Liver (tissue), 9 donors: Measurements from ENCODE around the gene MGAT4C. TPM values are rescaled to one million over a fixed set of nuclear protein-coding genes. Genes with fewer than 3 reads are reported as not detected.

Experiments used
- DNase-seq: peaks from one replicate; pipeline ENCODE4 v3.0.0-alpha.2; 2017; ENCODE audit warnings: low spot score
- H3K27ac ChIP-seq, 2 donors: one replicate each; pipeline ENCODE4 v1.7.0; 2013; ENCODE audit warnings: inconsistent platforms in 2 of 2, low read length in 2 of 2, control low read depth in 1 of 2, low read depth in 1 of 2, mild to moderate bottlenecking in 1 of 2
- H3K27me3 ChIP-seq, 4 donors: one replicate each; pipeline versions ENCODE4 v1.6.1 to v1.7.0; 2013; ENCODE audit warnings: low read length in 3 of 4, inconsistent platforms in 1 of 4, mild to moderate bottlenecking in 1 of 4, moderate library complexity in 1 of 4; ENCODE audit not compliant: control insufficient read depth in 4 of 4, insufficient read depth in 4 of 4
- H3K36me3 ChIP-seq, 4 donors: one replicate each; pipeline versions ENCODE4 v1.6.1 to v1.7.0; 2013; ENCODE audit warnings: low read length in 3 of 4, mild to moderate bottlenecking in 3 of 4, low read depth in 1 of 4, moderate library complexity in 1 of 4; ENCODE audit not compliant: control insufficient read depth in 4 of 4, insufficient read depth in 3 of 4
- H3K4me1 ChIP-seq, 4 donors: one replicate each; pipeline versions ENCODE4 v1.6.1 to v1.7.0; 2013; ENCODE audit warnings: low read length in 3 of 4, mild to moderate bottlenecking in 3 of 4, moderate library complexity in 1 of 4; ENCODE audit not compliant: control insufficient read depth in 4 of 4, insufficient read depth in 4 of 4
- H3K4me3 ChIP-seq, 3 donors: one replicate each; pipeline versions ENCODE4 v1.6.1 to v1.7.0; 2013; ENCODE audit warnings: low read length in 3 of 3, control low read depth in 1 of 3, low read depth in 1 of 3, mild to moderate bottlenecking in 1 of 3
- H3K9ac ChIP-seq, 2 donors: one replicate each; pipeline ENCODE4 v1.7.0; 2013; ENCODE audit warnings: low read length in 2 of 2, mild to moderate bottlenecking in 2 of 2, moderate library complexity in 2 of 2, control low read depth in 1 of 2, low read depth in 1 of 2
- H3K9me3 ChIP-seq, 4 donors: one replicate each; pipeline versions ENCODE4 v1.6.1 to v1.7.0; 2013; ENCODE audit warnings: low read length in 3 of 4; ENCODE audit not compliant: control insufficient read depth in 4 of 4
- EGR1 ChIP-seq, 2 donors: IDR thresholded peaks; 2 replicates each; pipeline ENCODE4 v1.6.1; 2016 to 2018; ENCODE audit warnings: antibody characterized with exemption in 2 of 2, low read depth in 2 of 2
- FOXA1 ChIP-seq: IDR thresholded peaks from 2 replicates; pipeline ENCODE4 v1.6.1; 2016; ENCODE audit warnings: antibody characterized with exemption
- FOXA2 ChIP-seq: IDR thresholded peaks from 2 replicates; pipeline ENCODE4 v1.6.1; 2016; ENCODE audit warnings: antibody characterized with exemption
- GABPA ChIP-seq, 2 donors: IDR thresholded peaks in 1 of 2; conservative IDR thresholded peaks in 1 of 2; 2 replicates each; pipeline ENCODE4 v1.6.1; 2016; ENCODE audit warnings: antibody characterized with exemption in 2 of 2, mild to moderate bottlenecking in 1 of 2, moderate library complexity in 1 of 2
- HNF4A ChIP-seq, 2 donors: conservative IDR thresholded peaks; 2 replicates each; pipeline ENCODE4 v1.6.1; 2016; ENCODE audit warnings: antibody characterized with exemption in 2 of 2, mild to moderate bottlenecking in 2 of 2
- HNF4G ChIP-seq: IDR thresholded peaks from 2 replicates; pipeline ENCODE4 v1.6.1; 2016; ENCODE audit warnings: antibody characterized with exemption
- JUND ChIP-seq, 2 donors: IDR thresholded peaks; 2 replicates each; pipeline ENCODE4 v1.6.1; 2016; ENCODE audit warnings: antibody characterized with exemption in 2 of 2
- NR2F2 ChIP-seq: IDR thresholded peaks from 2 replicates; pipeline ENCODE4 v1.6.1; 2016; ENCODE audit warnings: antibody characterized with exemption
- RAD21 ChIP-seq, 2 donors: IDR thresholded peaks; 2 replicates each; pipeline ENCODE4 v1.6.1; 2016; ENCODE audit warnings: antibody characterized with exemption in 2 of 2, mild to moderate bottlenecking in 2 of 2
- RXRA ChIP-seq, 2 donors: IDR thresholded peaks; 2 replicates each; pipeline ENCODE4 v1.6.1; 2017 to 2018; ENCODE audit warnings: antibody characterized with exemption in 2 of 2, mild to moderate bottlenecking in 1 of 2
- SP1 ChIP-seq: IDR thresholded peaks from 2 replicates; pipeline ENCODE4 v1.6.1; 2018; ENCODE audit warnings: antibody characterized with exemption, mild to moderate bottlenecking
- TAF1 ChIP-seq: conservative IDR thresholded peaks from 2 replicates; pipeline ENCODE4 v1.6.1; 2016; ENCODE audit warnings: antibody characterized with exemption, mild to moderate bottlenecking
- YY1 ChIP-seq: IDR thresholded peaks from 2 replicates; pipeline ENCODE4 v1.6.1; 2016; ENCODE audit warnings: antibody characterized with exemption, mild to moderate bottlenecking
- WGBS: extraction: QIAGEN DNeasy Blood & Tissue Kit; methylation state at CpG from one replicate; pipeline ENCODE4 v1.1.7; 2013; 5-methylcytosine and 5-hydroxymethylcytosine counted together
- polyA plus RNA-seq, 2 donors: library from polyadenylated mRNA; stranded (reverse) in 1 of 2; unstranded in 1 of 2; fragments of 200-250 nt in 1 of 2; fragments of >200 nt in 1 of 2; fragmentation: Nextera tagmentation in 1 of 2; extraction: Ambion mirVana in 1 of 2; gene quantifications; one replicate each; pipeline versions ENCODE4 v1.2.1 to v1.2.3, GENCODE V29; 2013 to 2015
- total RNA-seq, 2 donors: library from RNA; depleted of rRNA; stranded (reverse); fragments of >200 nt; gene quantifications; one replicate each; pipeline ENCODE4 v1.2.3, GENCODE V29; 2014
- TF ChIP-seq, protein P1 (sequence below): IDR thresholded peaks from 2 replicates; pipeline ENCODE4 v1.6.1; 2016; ENCODE audit warnings: antibody characterized with exemption
- TF ChIP-seq, protein P2 (sequence below): IDR thresholded peaks from 2 replicates; pipeline ENCODE4 v1.6.1; 2016; ENCODE audit warnings: antibody characterized with exemption
- TF ChIP-seq, protein P3 (sequence below): fragments of 150-350 bp; IDR thresholded peaks from 2 replicates; pipeline ENCODE4 v1.5.1; 2017; ENCODE audit warnings: improper control_type of control experiment, low read depth, low read length; ENCODE audit not compliant: missing input control
- TF ChIP-seq, protein P4 (sequence below): IDR thresholded peaks from 2 replicates; pipeline ENCODE4 v1.6.1; 2016; ENCODE audit warnings: antibody characterized with exemption
- donor health status: healthy.
- donor health status: healthy.
- donor health status: healthy.
- donor health status: healthy.
- donor health status: healthy.

MGAT4C gene
- total and polyA plus RNA-seq, 4 donors = 0.02 to 0.65 (median 0.09) TPM

DNA sequence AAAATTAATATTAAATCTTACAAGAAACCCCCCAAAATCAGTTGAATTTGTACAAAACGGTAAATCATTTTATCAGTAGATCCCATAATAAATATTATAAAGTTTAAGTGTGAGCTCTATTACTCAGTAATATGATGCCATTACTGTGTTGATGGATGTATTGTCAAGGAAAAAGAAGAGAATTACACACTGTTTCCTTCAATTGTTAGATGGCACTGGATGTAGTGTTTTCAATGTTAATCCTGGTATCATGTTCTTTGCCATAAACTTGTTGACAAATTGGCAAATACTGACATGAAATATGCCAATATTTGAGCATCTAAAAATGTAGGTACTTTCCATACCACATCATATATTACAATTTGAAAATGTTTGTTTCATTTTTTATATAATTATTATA, 280.5 kb downstream of the MGAT4C start:
- H3K27me3 ChIP-seq = no peaks in the 10 kb centered on the region
- no peak overlapping the region for H3K27ac ChIP-seq
- no peak overlapping the region for H3K4me3 ChIP-seq
- TF ChIP-seq GABPA (IDR thresholded peaks at IDR 0.05 in 1 of 2, conservative IDR thresholded peaks at IDR 0.05 in 1 of 2) (no peak), RXRA (IDR thresholded peaks at IDR 0.05) (no peak), NR2F2 (no peak), RAD21 (IDR thresholded peaks at IDR 0.05) (no peak), YY1 (no peak), EGR1 (IDR thresholded peaks at IDR 0.05; ENCODE audit: low read depth in 2 of 2) (no peak), HNF4A (conservative IDR thresholded peaks at IDR 0.05) (no peak), FOXA2 (no peak), SP1 (no peak), JUND (IDR thresholded peaks at IDR 0.05) (no peak)
- TF ChIP-seq, protein P1, sequence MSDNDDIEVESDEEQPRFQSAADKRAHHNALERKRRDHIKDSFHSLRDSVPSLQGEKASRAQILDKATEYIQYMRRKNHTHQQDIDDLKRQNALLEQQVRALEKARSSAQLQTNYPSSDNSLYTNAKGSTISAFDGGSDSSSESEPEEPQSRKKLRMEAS = no peak
- TF ChIP-seq, protein P2, sequence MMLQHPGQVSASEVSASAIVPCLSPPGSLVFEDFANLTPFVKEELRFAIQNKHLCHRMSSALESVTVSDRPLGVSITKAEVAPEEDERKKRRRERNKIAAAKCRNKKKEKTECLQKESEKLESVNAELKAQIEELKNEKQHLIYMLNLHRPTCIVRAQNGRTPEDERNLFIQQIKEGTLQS = no peak
- TF ChIP-seq, protein P3, sequence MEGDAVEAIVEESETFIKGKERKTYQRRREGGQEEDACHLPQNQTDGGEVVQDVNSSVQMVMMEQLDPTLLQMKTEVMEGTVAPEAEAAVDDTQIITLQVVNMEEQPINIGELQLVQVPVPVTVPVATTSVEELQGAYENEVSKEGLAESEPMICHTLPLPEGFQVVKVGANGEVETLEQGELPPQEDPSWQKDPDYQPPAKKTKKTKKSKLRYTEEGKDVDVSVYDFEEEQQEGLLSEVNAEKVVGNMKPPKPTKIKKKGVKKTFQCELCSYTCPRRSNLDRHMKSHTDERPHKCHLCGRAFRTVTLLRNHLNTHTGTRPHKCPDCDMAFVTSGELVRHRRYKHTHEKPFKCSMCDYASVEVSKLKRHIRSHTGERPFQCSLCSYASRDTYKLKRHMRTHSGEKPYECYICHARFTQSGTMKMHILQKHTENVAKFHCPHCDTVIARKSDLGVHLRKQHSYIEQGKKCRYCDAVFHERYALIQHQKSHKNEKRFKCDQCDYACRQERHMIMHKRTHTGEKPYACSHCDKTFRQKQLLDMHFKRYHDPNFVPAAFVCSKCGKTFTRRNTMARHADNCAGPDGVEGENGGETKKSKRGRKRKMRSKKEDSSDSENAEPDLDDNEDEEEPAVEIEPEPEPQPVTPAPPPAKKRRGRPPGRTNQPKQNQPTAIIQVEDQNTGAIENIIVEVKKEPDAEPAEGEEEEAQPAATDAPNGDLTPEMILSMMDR = no peak
- TF ChIP-seq, protein P4, sequence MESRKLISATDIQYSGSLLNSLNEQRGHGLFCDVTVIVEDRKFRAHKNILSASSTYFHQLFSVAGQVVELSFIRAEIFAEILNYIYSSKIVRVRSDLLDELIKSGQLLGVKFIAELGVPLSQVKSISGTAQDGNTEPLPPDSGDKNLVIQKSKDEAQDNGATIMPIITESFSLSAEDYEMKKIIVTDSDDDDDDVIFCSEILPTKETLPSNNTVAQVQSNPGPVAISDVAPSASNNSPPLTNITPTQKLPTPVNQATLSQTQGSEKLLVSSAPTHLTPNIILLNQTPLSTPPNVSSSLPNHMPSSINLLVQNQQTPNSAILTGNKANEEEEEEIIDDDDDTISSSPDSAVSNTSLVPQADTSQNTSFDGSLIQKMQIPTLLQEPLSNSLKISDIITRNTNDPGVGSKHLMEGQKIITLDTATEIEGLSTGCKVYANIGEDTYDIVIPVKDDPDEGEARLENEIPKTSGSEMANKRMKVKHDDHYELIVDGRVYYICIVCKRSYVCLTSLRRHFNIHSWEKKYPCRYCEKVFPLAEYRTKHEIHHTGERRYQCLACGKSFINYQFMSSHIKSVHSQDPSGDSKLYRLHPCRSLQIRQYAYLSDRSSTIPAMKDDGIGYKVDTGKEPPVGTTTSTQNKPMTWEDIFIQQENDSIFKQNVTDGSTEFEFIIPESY = no peak
- DNase-seq = no peak
- WGBS = 60% methylated on average over 1 of the region's 1 CpG
- H3K9me3 ChIP-seq = no peaks in the 10 kb centered on the region
- H3K9ac ChIP-seq = no peak overlapping the region
- no peaks in the 10 kb centered on the region for H3K4me1 ChIP-seq
- no peaks in the 10 kb centered on the region for H3K36me3 ChIP-seq

DNA sequence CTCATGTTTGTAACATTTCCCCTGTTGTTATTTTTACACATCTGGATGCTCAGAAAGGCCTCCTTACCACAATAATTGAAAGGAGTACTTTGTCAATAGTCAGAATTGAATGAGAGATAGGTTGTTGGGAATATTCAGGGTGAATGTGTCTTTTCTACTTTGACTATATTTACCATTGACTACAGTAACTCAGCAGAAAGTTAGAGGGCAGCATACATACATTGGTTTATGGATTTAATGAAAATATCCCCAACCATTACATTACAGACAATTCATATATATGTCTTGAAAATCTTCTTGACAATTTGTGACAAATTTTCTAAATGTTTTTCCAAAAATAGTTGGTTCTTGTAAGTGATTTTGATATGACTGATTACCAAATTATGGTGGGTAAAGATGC, 284.4 kb downstream of the MGAT4C start:
- Histone ChIP-seq H3K4me1 (no peaks in the 10 kb centered on the region), H3K36me3 (no peaks in the 10 kb centered on the region), H3K9ac (no peak overlapping the region), H3K27me3 (no peaks in the 10 kb centered on the region), H3K27ac (no peak overlapping the region), H3K4me3 (no peak overlapping the region), H3K9me3 (no peaks in the 10 kb centered on the region)
- TF ChIP-seq, protein P4 = no peak
- TF ChIP-seq, protein P1 = no peak
- TF ChIP-seq EGR1 (IDR thresholded peaks at IDR 0.05; ENCODE audit: low read depth in 2 of 2) (no peak), GABPA (IDR thresholded peaks at IDR 0.05 in 1 of 2, conservative IDR thresholded peaks at IDR 0.05 in 1 of 2) (no peak), HNF4G (no peak), HNF4A (conservative IDR thresholded peaks at IDR 0.05) (no peak), FOXA1 (no peak), TAF1 (no peak), YY1 (no peak), NR2F2 (no peak), SP1 (no peak), FOXA2 (no peak)
- TF ChIP-seq, protein P3 = no peak
- TF ChIP-seq, protein P2 = no peak
- DNase-seq = no peak
